NCI-H2029 (cell line): ENCODE measurements around the gene ALDOC.

ENCODE experiments used
- DNase-seq: peaks from one replicate; lab custom pipeline; 2025; lab: John Stamatoyannopoulos, UW

Gene ALDOC

DNA sequence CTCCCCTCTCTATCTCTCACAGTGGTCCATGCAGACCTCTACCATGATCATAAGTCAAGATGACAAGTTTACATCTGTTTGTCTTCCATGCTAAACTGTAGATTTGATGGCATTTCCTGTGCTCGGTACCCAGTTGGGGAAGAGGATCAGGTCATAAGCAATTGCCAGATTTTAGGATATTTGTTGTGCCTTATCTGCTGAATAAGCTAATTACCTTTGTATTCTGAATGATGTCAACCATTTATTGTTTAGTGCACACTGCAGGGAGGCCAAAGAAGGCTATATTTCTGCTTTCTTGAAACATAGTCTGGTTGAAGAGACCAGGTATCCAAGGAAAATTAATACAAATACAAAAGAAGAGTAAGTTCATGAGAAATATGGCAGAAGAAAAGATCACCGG lies 5.8 kb upstream of the ALDOC start:
- DNase-seq: no peak

DNA sequence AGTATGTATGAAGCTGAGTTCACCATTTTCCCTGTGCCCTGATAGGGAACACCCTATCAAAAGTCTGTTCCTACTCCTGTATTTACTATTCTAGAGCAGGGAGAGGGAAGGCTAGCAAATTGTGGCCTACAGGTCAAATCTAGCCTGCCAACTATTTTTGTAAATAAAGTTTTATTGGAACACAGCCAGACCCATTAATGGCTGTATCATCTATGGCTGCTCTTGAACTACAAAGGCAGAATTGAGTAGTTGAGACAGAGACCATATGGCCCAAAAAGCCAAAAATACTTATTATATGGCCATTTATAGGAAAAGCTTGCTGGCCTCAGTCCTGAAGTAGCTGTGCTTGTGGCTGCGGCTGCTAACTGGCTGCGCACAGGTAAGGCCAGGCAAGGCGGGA lies 4.3 kb upstream of the ALDOC start:
- DNase-seq: no peak

DNA sequence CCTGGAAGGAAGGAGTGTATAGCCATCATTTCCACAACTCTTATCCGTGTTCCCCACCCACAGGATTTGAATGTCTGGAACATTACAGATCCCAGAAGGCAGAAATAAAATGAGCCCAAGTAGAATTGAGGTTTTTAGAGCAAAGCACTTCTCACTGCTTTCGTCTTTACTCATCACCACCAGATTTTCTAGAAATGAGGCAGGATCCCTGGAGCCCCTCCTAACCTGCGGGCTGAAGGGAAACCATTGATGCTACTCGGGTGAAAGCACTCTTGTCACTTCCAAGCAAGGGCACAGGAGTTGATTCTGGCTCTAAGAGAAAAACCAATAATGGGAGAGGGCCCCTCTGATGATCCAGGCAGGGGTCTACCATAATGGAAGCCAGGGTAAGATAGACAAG lies 2.8 kb upstream of the ALDOC start:
- DNase-seq: no peak

DNA sequence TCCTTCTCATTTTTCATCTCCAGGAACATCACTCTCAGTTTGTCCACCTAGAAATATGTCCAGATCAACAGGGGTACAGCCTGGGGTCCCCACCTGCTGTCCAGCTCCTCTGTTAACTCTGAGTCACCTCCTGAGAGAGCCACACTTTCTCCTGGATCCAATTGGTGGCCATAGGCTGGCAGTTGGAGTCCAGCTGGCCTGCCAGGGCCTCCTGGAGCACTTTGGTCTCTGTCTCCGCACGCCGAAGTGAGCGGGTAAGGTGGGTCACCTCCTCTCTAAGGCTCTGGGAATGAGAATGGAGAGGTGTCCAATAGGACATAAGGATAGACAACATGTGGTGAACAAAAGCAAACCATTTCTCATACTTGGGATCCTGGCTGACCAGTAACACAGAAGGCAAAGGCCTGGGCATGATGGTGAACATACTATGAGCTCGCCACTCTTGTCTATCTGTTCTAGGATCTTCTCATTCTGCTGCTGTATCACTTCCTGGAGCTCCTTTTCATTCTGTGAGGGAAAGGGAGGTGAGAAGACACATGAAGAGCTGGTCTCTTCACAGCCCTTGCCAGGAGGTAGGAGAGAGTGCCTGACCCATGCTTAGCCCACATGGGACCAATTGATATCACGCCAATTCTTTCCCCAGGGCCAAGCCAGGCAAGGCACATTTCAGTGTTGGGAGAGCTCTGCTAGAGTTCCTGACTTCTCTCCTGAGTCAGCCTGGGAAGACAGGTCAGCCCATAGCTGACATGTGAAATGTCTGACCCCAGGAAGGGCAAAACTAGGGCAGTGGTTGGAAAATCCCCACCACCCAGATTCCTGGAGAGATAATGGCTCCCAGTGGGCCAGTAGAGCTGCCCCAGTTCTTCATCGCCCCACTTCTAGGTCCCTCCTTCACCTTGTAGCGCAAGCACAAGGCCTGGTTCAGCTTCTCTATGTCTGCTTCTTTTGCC lies 1.8 kb upstream of the ALDOC start:
- DNase-seq: no peak

DNA sequence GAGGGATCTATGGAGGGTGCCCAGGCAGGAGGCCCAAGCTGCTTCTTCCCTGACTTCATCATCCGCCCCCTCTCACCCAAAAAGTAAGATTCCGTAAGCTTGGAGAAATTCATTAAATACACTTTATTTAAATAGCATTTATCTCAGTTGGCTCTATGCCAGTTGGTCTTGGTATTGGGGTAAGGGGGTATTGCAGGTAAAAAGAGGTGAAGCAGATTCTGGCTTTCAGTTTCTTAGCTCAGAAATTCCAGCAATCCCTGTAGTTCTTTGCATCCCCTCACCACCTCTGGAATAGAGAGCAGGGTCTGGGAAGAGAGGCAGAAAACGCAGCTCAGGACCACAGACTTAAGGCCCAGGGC lies 750 bp upstream of the ALDOC start:
- no peak for DNase-seq

DNA sequence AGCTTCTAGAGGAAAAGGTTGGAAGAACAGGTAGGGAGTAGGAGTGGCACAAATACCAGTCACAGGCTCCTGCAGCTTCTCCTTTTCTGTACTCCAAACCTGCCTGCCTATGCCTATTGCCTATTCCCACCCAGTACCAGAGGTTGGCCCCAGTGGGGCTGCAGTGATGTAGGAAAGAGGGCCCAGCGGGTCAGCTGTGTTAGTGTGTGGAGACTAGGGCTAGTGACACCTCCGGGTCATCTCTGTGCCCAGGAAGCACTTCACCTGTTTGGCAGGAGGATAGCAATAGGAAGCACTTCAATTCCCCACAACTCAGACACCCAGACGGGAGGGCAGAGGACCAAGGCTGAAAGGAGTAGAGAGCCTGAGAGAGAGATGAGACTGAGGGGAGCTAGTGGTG lies 679 bp downstream of the ALDOC start:
- DNase-seq: peak; percentile 2

DNA sequence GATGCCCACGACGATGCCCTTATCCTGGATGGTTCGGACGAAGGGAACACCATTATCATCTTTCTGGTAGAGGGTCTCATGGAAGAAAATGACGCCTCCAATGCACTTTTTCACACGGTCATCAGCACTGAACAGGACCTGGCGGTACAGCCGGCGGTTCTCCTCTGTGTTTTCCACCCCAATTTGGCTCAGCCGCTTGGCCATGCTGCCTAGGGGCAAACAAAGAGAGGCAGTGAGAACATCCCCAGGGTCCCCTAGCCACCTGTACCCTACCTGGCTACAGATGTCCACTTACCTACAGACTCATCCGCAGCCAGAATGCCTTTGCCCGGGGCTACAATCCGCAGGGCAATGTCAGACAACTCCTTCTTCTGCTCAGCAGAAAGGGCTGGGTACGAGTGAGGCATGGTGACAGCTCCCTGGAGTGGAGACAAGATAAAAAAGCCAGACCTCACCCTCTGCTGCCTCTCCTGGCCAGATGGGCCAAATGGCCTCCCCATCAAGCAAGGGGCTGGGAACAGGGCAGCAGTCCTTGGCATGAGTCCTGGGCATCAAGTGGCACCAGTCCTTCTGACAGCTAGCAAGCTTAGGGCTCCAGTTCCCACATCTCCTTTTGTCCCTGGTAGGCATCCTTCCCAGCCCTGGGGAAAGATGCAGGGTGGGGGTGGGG lies 1.4 kb downstream of the ALDOC start:
- no peak for DNase-seq

DNA sequence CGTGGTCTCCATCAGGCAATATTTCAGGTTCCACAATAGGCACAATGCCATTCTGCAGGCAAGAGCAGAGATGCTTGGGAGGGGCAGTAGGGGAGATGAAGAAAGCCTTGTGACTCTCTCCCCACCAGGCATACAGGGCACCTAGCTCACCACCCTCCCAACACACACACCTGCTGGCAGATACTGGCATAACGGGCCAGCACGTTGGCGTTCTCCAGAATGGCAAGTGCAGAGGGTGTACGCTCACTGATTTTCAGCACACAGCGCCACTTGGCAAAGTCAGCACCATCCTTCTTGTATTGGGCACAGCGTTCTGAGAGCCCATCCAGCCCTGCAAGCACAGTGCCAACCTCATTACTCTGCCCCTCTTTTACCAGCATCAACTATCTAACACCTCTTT lies 2.2 kb downstream of the ALDOC start:
- DNase-seq: no peak

DNA sequence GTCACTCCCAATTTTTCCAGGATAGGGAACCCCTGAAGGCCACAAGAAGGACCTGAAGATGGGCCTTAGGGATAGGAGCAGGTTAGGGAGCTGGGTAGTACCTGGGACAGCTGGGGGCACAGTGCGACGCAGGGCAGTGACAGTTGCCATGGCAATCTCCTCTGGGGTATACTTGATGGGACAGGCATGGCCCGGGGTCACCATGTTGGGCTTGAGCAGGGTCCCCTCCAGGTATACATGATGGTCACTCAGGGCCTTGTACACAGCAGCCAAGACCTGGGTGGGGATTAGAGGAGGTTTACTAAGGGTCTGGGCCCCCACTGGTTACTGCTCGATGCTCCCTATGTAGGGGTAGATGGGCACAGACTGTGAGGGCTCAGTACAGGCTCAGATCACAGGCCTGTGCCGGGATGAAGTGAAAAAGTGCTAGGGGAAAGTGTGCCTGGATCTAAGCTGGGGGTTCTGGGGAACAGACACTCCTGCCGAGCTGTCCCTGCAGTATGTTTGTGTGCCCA lies 2.7 kb downstream of the ALDOC start:
- no peak for DNase-seq

DNA sequence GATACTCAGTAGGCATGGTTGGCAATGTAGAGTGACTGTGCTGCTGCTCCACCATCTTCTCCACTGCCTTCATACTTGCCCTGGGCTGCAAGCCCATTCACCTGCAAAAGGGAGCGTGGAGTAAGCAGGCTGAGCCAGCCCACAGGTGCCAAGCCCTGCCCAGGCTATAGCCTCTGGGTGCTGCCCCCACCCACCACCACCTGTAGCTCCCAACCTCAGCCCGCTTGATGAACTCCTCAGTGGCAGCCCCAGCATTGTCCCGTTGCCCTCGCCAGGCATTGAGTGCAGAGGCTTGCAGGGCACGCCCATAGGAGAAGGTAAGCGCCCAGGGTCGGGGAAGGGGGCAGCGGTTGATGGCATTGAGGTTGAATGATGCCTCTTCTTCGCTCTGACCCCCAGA lies 3.2 kb downstream of the ALDOC start:
- DNase-seq: no peak

DNA sequence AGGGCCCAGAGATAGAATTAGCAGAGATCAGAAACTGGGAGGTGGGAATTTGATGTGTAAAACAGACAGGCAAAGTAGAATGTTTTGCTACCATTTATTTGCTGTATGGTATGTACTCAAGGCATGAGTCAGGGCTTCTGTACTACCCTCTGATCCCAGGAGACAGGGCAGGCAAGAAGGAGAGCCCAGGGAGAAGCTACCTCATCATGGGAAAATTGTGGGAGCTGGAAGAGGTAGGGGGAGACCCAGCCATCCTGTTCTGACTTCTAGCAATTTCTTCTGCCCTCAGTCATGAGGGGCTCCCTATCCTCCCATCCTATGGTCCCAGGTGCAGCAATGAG lies 3.7 kb downstream of the ALDOC start:
- DNase-seq: no peak

DNA sequence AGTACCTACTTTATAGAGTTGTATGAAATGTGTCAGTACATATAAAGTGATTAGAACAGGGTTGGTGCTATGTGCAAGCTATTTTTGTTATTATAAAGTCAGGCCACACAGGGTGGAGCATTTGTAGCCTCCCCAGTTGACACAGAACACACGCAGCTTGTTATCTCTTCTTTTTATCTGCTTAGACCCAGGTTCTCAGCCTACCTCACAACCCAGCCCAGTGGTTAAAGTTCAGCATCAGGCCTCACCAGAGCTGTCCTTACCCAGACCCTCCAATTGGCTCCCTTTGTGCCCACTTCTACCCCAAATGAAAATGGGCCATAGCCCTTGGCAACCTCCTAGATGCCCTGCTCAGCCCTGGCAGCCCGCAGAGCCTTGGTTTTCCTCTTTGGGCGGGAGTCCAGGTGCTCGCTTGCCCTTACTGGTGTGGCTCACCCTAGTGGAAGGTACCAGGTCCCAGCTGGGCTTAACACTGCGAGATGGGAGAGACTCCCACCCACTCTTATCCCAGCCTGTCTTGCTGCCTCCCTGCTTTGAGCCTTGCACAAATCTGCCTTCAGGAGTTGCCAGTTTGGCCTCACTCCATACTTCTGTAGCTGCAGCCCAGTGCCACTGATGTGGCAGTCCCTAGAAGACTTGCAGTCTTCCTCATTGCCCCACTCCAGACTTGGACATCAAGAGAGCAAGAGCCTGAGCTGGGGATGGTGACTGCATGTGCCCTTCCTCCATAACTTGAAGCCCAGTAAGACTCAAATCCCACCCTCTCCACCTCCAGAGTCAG lies 4.2 kb downstream of the ALDOC start:
- no peak for DNase-seq

DNA sequence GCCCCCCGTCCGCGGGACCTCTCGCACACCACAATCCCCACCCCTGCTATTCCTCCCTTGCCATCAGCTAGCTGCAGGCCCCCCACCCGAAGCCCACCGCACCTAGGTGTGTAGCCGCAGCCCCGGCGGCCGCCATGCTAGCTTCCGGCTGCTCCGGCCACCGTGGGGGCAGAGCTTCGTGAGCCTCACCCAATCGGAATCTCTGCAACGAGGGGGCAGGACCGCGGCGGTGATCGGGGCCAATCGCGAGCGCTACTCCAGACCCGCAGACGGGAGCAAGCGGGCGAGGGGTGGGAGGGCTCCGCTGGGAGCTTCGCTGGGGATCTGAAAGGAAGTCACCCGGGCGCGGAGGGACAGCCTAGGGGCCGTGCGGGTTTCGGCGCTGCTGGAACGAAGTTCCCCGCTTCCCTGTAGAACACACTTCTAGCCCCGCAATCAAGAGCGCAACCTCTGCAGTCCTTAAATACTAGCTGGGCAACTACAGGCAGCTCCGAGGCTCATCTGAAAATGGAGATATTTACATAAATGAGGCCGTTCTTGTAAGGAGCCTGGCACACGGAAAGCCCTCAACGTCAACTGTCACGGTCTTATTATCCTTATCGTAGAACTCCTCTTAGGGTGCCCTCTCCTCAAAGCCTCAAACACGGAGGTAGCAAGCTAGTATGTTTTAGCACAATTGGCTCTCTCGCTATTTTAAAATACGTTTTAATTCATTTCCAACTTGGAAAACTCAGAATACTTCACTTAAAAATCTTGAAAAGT lies 5.2 kb downstream of the ALDOC start, which contains the start of gene PIGS:
Gene PIGS, minus strand, starts transcription at position 164 of the 762 bp plus-strand sequence. Its CDS starts 28 bp downstream, at position 136.
- peak; percentile 90 for DNase-seq

DNA sequence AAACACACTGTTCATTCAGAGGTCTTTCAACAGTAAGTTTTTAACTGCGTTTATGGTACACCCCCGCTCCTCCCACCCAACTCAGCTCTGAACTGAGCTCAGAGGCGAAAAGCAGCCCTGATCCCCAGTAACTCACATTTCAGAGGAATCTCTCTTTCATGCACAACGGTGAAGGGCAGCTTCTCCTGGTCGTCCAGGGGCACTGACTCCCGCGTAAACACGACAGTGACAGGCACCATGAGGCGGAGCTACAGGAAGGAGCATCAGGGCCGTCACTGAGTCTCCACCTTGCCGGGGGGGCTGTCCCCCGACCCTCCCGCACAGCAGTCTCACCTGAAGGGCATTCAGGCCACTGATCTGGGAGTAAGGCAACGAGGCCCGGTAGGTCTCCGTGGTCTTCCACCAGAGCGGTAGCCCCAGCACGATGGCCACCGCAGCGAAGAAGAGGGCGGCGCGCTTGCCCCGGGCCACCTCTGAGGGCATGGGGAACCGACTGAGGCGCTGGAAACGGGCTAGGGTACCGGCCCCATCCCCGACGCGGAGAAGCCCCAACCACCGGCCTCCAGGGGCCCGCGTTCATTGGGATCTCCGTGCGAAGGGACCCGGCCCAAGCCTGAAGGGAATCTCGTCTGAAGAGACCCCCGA lies 5.9 kb downstream of the ALDOC start:
- DNase-seq: peak; percentile 40

DNA sequence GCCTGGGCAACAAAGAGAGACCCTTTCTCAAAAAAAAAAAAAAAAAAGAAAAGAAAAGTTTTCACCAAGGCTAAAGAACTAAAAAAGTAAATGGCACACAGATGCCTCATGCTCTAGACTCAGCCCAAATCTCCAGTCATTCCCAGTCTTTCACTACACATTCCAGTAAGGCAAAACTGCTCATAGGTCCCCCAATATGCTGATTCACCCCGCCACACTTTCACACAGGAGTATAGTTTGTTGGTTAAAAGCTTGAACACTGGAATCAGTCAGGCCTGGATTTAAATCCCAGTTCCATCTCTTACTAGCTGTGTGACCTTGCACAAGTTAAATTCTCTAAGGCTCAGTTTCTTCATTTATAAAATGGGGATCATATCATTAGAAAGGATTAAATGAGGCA lies 7.2 kb downstream of the ALDOC start:
- DNase-seq: no peak

DNA sequence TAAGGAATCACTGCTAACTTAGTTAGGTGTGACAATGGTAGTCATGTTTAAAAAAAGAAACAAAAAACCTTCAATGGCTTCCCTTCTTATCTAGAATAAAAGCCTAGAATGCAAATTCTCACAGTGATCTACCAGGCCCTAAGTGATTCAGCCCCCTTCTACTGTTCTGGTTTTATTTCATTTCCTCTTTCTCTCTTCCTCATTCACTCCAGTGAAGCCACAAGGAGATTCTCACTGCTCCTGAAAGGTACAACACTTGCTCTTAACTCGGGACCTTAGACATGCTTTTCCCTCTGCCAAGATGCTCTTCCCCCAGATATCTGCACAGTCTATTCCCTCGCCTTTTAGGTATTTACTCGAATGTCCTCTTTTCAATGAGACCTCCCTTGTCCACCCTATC lies 9.1 kb downstream of the ALDOC start:
- no peak for DNase-seq

DNA sequence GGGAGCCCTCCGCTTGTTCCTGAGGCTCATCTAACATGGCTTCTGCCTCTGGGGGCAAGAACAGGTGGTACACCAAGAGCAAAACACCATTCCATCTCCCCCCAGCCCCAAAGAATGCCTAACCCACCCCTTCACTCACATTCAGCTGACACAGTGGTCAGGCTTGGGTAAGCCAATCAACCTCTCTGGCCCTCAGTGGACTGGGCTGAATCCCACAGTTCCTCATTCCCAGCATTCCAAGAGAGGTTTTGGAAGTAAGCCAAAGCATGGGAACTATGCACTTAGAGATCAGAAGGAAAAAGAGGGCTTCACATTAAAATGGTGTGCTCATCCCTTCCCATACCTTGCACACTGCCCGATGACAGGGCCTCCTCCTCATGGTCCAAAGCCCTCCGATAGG lies 13.2 kb downstream of the ALDOC start:
- no peak for DNase-seq

DNA sequence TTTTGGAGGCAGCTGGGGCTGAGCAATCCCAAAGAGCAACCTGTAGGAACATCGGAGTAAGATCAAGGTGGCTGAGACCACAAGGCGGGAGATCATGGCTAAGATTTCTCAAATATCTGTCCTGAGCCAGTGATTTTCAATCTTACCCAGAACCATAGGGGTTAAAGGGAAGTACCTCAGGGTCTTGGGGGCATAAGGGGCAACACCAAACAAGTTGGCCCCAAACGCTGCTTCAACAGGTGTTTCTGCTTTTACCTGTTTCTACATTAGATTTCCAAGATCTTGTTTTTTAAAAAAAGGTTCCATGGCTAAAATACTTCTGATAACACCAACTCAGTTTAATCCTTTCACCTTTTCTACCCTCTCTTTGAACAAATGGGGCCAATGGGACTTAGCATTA lies 21.7 kb downstream of the ALDOC start:
- DNase-seq: no peak

DNA sequence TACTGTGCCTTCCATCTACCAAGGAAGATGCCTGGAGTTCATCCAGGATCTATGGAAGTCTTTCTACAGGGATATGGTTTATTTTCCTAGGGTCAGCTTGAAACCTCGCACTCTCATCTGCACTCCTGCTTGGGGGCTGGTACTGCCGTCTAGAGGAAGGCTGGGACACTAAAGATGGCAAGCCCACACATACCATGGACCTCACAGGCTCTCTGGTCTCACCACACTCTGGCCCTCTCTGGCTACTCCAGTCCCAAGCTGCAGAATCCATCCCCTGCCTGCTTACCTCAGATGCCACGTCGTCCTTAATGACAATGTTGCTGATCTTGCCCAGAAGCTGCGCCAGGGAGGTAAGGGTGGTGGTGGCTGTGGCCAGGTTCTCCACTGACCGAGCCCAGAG lies 22.1 kb downstream of the ALDOC start:
- DNase-seq: no peak

DNA sequence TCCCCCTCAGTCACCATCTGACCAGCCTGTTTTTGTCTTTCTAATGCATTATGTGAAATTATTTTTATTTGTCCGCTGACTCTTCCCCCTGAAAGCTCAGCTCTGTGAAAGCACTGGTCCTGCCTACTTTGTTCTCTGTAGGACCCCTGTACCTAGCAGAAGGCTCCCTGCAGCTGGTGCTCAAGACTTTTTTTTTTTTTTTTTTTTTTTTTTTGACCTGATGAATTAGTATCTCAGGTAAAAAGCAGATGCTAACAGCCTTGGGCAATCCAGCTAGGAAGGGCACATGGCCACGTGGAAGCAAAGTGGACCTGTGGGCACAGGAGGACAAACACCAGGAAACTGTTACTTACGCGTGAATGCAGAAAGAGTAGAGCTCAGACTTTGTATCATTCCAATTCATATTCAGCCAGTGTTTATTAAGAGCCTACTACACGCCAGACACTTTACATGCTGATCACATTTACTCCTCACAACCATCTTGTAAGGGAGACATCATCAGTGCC lies 23.6 kb downstream of the ALDOC start:
- no peak for DNase-seq
